ENCODE measurements around the gene HYKK. TPM values are rescaled to one million over a fixed set of nuclear protein-coding genes. Genes with fewer than 3 reads are reported as not detected.

Gene HYKK
- total and polyA plus RNA-seq, 10 donors = 1.1 to 4.7 (median 2.0) TPM

- Histone ChIP-seq H3K27me3 (replicated peaks in 1 of 7) (no peaks in the 10 kb centered on the region), H3K4me3 (no peak overlapping the region), H3K36me3 (peaks cover 4 to 100% (median 96%) of the 10 kb centered on the region in 6 donors), H3K4me1 (no peaks in the 10 kb centered on the region), H3K9me3 (no peaks in the 10 kb centered on the region), H3K27ac (no peak overlapping the region)
- DNase-seq = no peak
- no peak for TF ChIP-seq POLR2A (IDR thresholded peaks at IDR 0.05)
- no peak for TF ChIP-seq POLR2AphosphoS5 (IDR thresholded peaks at IDR 0.05)
- no peak for TF ChIP-seq CTCF (IDR thresholded peaks at IDR 0.05 in 8 of 11, conservative IDR thresholded peaks at IDR 0.05 in 3 of 11)
- intact Hi-C loops (cut with DNase I; ENCODE audit: low total_unique reads) = no loop called here
- WGBS, 5 donors = 95 to 99% (median 97%) methylated on average over 1 of the region's 1 CpG
These were observed 38.3 kb upstream of the HYKK start for GRCh38 chr15:78469031-78469430.

- no peaks in the 10 kb centered on the region for H3K9me3 ChIP-seq
- intact Hi-C loops (cut with DNase I; ENCODE audit: low total_unique reads) = no loop called here
- 76 to 77% (median 76%) methylated on average over 5 of the region's 5 CpGs for WGBS, 5 donors
- DNase-seq = no peak
- H3K27ac ChIP-seq = no peak overlapping the region
- H3K27me3 ChIP-seq (replicated peaks in 1 of 7) = no peaks in the 10 kb centered on the region
- H3K36me3 ChIP-seq = peaks cover 3 to 100% (median 85%) of the 10 kb centered on the region in 6 donors
- TF ChIP-seq POLR2AphosphoS5 (IDR thresholded peaks at IDR 0.05) = no peak
- no peak for TF ChIP-seq POLR2A (IDR thresholded peaks at IDR 0.05)
- no peak for TF ChIP-seq CTCF (IDR thresholded peaks at IDR 0.05 in 8 of 11, conservative IDR thresholded peaks at IDR 0.05 in 3 of 11)
- H3K4me3 ChIP-seq = no peak overlapping the region
- H3K4me1 ChIP-seq = no peaks in the 10 kb centered on the region
These were observed 30.1 kb upstream of the HYKK start for GRCh38 chr15:78477295-78477694.

GRCh38 chr15:78479650-78480049 is 27.7 kb upstream of the HYKK start:
- TF ChIP-seq CTCF (IDR thresholded peaks at IDR 0.05 in 8 of 11, conservative IDR thresholded peaks at IDR 0.05 in 3 of 11) = no peak
- no peak for TF ChIP-seq POLR2AphosphoS5 (IDR thresholded peaks at IDR 0.05)
- TF ChIP-seq POLR2A (IDR thresholded peaks at IDR 0.05) = no peak
- intact Hi-C loops (cut with DNase I; ENCODE audit: low total_unique reads) = no loop called here
- Histone ChIP-seq H3K36me3 (peaks cover 3 to 100% (median 86%) of the 10 kb centered on the region in 6 donors), H3K9me3 (no peaks in the 10 kb centered on the region), H3K27ac (no peak overlapping the region), H3K4me1 (no peaks in the 10 kb centered on the region), H3K4me3 (no peak overlapping the region), H3K27me3 (replicated peaks in 1 of 7) (no peaks in the 10 kb centered on the region)
- no peak for DNase-seq
- 81 to 89% (median 87%) methylated on average over 3 of the region's 3 CpGs for WGBS, 5 donors

GRCh38 chr15:78481917-78482316 is 25.5 kb upstream of the HYKK start:
- Histone ChIP-seq H3K9me3 (no peaks in the 10 kb centered on the region), H3K4me3 (no peak overlapping the region), H3K36me3 (peaks cover 3 to 100% (median 87%) of the 10 kb centered on the region in 6 donors), H3K27me3 (replicated peaks in 1 of 7) (no peaks in the 10 kb centered on the region), H3K4me1 (no peaks in the 10 kb centered on the region), H3K27ac (no peak overlapping the region)
- intact Hi-C loops (cut with DNase I; ENCODE audit: low total_unique reads) = no loop called here
- TF ChIP-seq CTCF (IDR thresholded peaks at IDR 0.05 in 8 of 11, conservative IDR thresholded peaks at IDR 0.05 in 3 of 11) (no peak), POLR2A (IDR thresholded peaks at IDR 0.05) (no peak), POLR2AphosphoS5 (IDR thresholded peaks at IDR 0.05) (no peak)
- 82 to 96% (median 93%) methylated on average over 7 of the region's 7 CpGs for whole genome bisulfite sequencing, 5 donors
- DNase-seq = no peak
